NCI-H2107 treated with DMSO at 0.1 percent for 48 hours (cell line): ENCODE data around the gene AGBL4.

Experiments
- DNase-seq: peaks from one replicate; lab custom pipeline; 2025; ENCODE audit not compliant: unreplicated experiment; lab: John Stamatoyannopoulos, UW

Gene AGBL4

GRCh38 chr1:48916130-48917069 is 1107.4 kb downstream of the AGBL4 start:
- peak; percentile 79 for DNase-seq

GRCh38 chr1:48908606-48909005 is 1115.1 kb downstream of the AGBL4 start:
- DNase-seq, result no peak

- DNase-seq, result no peak
Observed at GRCh38 chr1:48906729-48907128, 1117.0 kb downstream of the AGBL4 start.

GRCh38 chr1:48906164-48906563 is 1117.6 kb downstream of the AGBL4 start:
- no peak for DNase-seq

- DNase-seq, result no peak
Observed at GRCh38 chr1:48903291-48903690, 1120.5 kb downstream of the AGBL4 start.

GRCh38 chr1:48898894-48899293 is 1124.9 kb downstream of the AGBL4 start:
- no peak for DNase-seq

GRCh38 chr1:48889615-48890014 is 1134.1 kb downstream of the AGBL4 start:
- no peak for DNase-seq

GRCh38 chr1:48889082-48889481 is 1134.7 kb downstream of the AGBL4 start:
- peak; percentile 34 for DNase-seq

GRCh38 chr1:48887796-48888195 is 1136.0 kb downstream of the AGBL4 start:
- DNase-seq, result no peak

GRCh38 chr1:48882020-48882419 is 1141.7 kb downstream of the AGBL4 start:
- no peak for DNase-seq

GRCh38 chr1:48878191-48878940 is 1145.4 kb downstream of the AGBL4 start:
- DNase-seq, result no peak

GRCh38 chr1:48876330-48876785 is 1147.4 kb downstream of the AGBL4 start:
- peak; percentile 27 for DNase-seq

GRCh38 chr1:48875552-48876329 is 1148.0 kb downstream of the AGBL4 start:
- peak; percentile 22 for DNase-seq

- no peak for DNase-seq
Observed at GRCh38 chr1:48873944-48874343, 1149.8 kb downstream of the AGBL4 start.

GRCh38 chr1:48870596-48870995 is 1153.2 kb downstream of the AGBL4 start:
- DNase-seq, result no peak

GRCh38 chr1:48869116-48869893 is 1154.4 kb downstream of the AGBL4 start:
- no peak for DNase-seq

GRCh38 chr1:48864913-48865312 is 1158.8 kb downstream of the AGBL4 start:
- no peak for DNase-seq

GRCh38 chr1:48859456-48859855 is 1164.3 kb downstream of the AGBL4 start:
- DNase-seq, result peak; percentile 80

- no peak for DNase-seq
Observed at GRCh38 chr1:48858200-48858920, 1165.4 kb downstream of the AGBL4 start.

GRCh38 chr1:48853006-48853405 is 1170.7 kb downstream of the AGBL4 start:
- no peak for DNase-seq
